Activated T-cell treated with anti-CD3 and anti-CD28 coated beads, Interleukin-2, amount 50 U/mL, for 4 hours (primary cell): ENCODE data around the gene DUSP10. TPM values are rescaled to one million over a fixed set of nuclear protein-coding genes. Genes with fewer than 3 reads are reported as not detected.

Experiments used
- ATAC-seq, 2 donors: fragments of 200-7000 bp; cut with Tn5 transposase; one replicate each; pipeline ENCODE4 v1.10.0; 2021
- DNase-seq: peaks from one replicate; pipeline ENCODE4 v3.0.0-alpha.2; 2020
- H3K27me3 Mint-ChIP-seq: one replicate; pipeline ENCODE4 v1.8.0; 2021; ENCODE audit warnings: low read depth, mixed read lengths
- H3K36me3 Mint-ChIP-seq: one replicate; pipeline ENCODE4 v1.8.0; 2022; ENCODE audit warnings: mixed read lengths; ENCODE audit not compliant: insufficient read depth
- H3K4me1 Mint-ChIP-seq: one replicate; pipeline ENCODE4 v1.8.0; 2021; ENCODE audit warnings: low read depth, mixed read lengths
- H3K4me3 Mint-ChIP-seq: one replicate; pipeline ENCODE4 v1.8.0; 2021; ENCODE audit warnings: mild to moderate bottlenecking, moderate library complexity, mixed read lengths
- H3K9me3 Mint-ChIP-seq: one replicate; pipeline ENCODE4 v1.8.0; 2021; ENCODE audit warnings: mixed read lengths
- total RNA-seq, 3 donors: library from RNA; stranded (reverse); gene quantifications; one replicate each; pipeline ENCODE4 v1.2.1, GENCODE V29; 2021

DUSP10 gene
- total RNA-seq, 3 donors from 2014 or later = 9.4 to 17.1 (median 12.4) TPM

GRCh38 chr1:221706876-221707582, 34.9 kb downstream of the DUSP10 start:
- no peak overlapping the region for H3K4me3 Mint-ChIP-seq
- no peaks in the 10 kb centered on the region for H3K27me3 Mint-ChIP-seq
- peaks cover 30% of the 10 kb centered on the region for H3K36me3 Mint-ChIP-seq
- DNase-seq = no peak
- peak in 1 of 2 donors; percentile 15 for ATAC-seq
- H3K9me3 Mint-ChIP-seq = no peaks in the 10 kb centered on the region
- peaks cover 48% of the 10 kb centered on the region for H3K4me1 Mint-ChIP-seq

DNA sequence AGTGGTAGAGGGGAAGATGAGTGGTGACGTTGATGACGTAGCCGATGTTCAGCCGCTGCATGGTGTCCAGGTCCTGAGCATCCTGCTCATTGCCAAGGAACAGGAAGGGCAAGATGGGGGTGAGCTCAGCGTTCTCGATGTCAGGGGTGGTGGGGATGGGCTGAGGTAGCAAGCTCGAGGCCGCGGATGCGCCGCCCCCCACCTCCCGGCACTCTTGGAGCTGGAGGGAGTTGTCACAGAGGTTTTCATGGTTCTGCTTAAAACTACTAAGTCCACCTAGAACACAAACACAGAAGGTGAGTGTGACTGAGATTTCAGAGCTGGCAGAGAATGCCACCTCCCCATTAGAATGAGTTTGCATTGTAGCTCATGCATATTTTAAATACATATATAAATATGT, 35.7 kb downstream of the DUSP10 start:
- no peak for DNase-seq
- Mint-ChIP-seq H3K4me3 (no peak overlapping the region), H3K9me3 (no peaks in the 10 kb centered on the region), H3K27me3 (no peaks in the 10 kb centered on the region), H3K4me1 (peaks cover 40% of the 10 kb centered on the region), H3K36me3 (peaks cover 35% of the 10 kb centered on the region)
- no peak for ATAC-seq

DNA sequence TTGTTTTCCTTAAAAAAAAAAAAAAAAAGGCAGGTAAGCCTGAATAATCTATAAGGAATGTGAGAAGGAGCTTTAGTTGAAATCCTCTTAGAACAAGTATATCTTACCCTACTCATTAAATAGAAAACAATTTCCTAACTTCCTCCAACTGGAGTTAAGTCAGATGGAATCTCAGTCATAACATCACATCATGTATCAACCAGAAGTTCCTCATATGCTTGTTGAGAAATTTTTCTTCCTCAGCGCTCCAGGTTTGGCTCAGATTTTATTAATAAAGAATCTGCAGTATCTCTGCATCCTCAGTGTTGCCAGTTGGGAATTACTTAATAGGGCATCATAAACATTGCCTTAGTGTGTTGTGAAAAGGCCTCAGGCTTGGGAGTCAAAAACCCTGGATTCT, 37.6 kb downstream of the DUSP10 start:
- no peak for ATAC-seq
- peaks cover 35% of the 10 kb centered on the region for H3K36me3 Mint-ChIP-seq

DNA sequence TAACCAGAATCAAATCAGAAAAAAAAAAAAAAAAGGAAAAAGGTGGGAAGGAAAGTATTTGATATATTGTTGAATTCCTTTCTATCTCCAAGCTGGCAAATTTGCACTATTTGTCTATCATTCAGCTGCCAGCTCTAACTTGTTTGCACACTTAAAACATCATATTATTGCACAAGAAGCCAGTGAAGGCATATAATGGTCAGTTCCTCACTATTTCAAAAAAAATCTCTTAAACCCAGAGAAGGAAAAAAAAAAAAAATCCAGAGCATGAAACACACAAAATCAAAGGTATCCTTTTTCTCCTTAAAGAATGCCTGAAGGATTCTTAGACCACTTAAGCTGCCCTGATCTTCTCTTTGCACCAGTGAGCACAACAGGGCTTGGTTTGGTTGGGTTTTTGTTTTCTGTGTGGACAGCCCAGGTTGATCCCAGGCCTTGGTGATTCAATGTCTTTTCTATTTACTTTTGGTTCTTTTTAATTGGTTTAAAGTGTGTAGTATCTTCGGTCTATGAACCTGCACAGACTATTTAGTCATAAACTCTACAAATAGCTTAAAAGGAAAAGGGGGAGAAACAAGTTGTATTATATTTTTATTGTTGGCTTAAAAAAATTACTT, 40.2 kb downstream of the DUSP10 start:
- DNase-seq (no peak), ATAC-seq (no peak)
- peaks cover 42% of the 10 kb centered on the region for H3K36me3 Mint-ChIP-seq
- H3K4me1 Mint-ChIP-seq = peaks cover 15% of the 10 kb centered on the region
- H3K9me3 Mint-ChIP-seq = no peaks in the 10 kb centered on the region
- H3K4me3 Mint-ChIP-seq = no peak overlapping the region
- H3K27me3 Mint-ChIP-seq = no peaks in the 10 kb centered on the region

More for the DNA sequence above, 37.6 kb downstream of the DUSP10 start:
- H3K4me1 Mint-ChIP-seq = peaks cover 26% of the 10 kb centered on the region
- H3K4me3 Mint-ChIP-seq = no peak overlapping the region
- H3K9me3 Mint-ChIP-seq = no peaks in the 10 kb centered on the region
- H3K27me3 Mint-ChIP-seq = no peaks in the 10 kb centered on the region
- DNase-seq = no peak

DNA sequence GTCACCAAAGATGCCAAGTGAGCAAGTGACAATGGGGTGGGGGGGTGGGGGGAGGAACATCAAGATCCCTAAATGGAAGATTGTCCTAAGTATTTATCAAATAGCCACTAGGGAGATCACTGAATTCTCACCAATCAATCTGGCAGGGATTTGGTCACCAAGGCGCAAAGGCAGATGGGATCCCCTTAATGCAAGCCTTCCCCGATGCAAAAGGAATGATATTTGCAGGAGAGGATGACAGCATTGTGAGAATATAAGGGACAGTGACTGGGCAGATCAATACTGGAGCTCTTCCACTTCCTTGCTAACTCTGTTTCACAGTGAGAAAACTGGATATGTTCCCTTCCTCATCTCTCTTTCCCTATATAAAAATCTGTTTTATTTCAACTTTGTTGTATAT, 40.9 kb downstream of the DUSP10 start:
- DNase-seq (no peak), ATAC-seq (no peak)
- no peaks in the 10 kb centered on the region for H3K27me3 Mint-ChIP-seq
- no peak overlapping the region for H3K4me3 Mint-ChIP-seq
- peaks cover 11% of the 10 kb centered on the region for H3K4me1 Mint-ChIP-seq
- no peaks in the 10 kb centered on the region for H3K9me3 Mint-ChIP-seq
- peaks cover 39% of the 10 kb centered on the region for H3K36me3 Mint-ChIP-seq

DNA sequence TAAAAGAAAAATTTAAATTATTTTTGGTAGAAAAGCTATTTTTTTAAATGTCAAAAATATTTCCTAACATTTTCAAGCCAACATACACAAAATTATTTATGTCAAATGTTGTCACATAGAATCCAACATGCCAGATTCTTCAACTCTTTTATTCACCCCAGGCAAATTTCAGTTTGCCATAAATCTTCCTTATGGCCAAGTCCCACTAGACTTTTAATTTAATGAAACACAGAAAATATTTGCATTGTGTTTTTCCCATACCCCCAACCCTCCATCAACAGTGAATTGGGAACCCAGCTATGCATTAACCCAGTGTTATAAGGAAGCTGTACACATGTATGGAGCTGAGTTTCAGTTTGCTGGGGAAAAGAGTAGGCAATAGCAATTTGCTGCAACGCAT, 41.4 kb downstream of the DUSP10 start:
- H3K36me3 Mint-ChIP-seq = peaks cover 35% of the 10 kb centered on the region
- H3K27me3 Mint-ChIP-seq = no peaks in the 10 kb centered on the region
- H3K4me3 Mint-ChIP-seq = no peak overlapping the region
- H3K9me3 Mint-ChIP-seq = no peaks in the 10 kb centered on the region
- H3K4me1 Mint-ChIP-seq = peaks cover 11% of the 10 kb centered on the region
- ATAC-seq (no peak), DNase-seq (no peak)

DNA sequence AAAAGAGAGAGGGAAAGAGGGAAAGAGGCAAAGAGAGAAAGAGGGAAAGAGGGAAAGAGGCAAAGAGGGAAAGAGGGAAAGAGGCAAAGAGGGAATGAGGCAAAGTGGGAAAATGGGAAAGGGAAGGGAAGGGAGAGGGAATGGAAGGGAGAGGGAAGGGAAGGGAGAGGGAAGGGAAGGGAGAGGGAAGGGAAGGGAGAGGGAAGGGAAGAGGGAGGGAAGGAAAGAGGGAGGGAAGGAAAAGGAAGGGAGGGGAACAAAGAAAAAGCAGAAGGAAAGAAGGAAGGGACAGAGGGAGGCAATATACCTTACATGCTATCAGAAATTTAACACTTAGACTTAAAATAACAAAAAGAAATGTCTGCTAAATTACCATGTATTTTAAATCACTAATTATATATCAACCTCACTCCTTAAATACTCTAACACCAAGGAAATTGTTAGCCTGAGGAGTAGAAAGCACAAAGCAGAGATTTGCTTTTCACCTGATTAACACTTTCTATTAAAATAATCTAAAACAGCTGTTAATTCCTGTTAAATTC, 41.8 kb downstream of the DUSP10 start:
- peaks cover 11% of the 10 kb centered on the region for H3K4me1 Mint-ChIP-seq
- no peak for ATAC-seq

GRCh38 chr1:221699577-221699976, 42.3 kb downstream of the DUSP10 start:
- Mint-ChIP-seq H3K4me1 (peaks cover 11% of the 10 kb centered on the region), H3K36me3 (peaks cover 29% of the 10 kb centered on the region), H3K27me3 (no peaks in the 10 kb centered on the region), H3K4me3 (no peak overlapping the region), H3K9me3 (no peaks in the 10 kb centered on the region)
- ATAC-seq = no peak
- DNase-seq = no peak

More for the DNA sequence above, 41.8 kb downstream of the DUSP10 start:
- DNase-seq = no peak
- Mint-ChIP-seq H3K36me3 (peaks cover 32% of the 10 kb centered on the region), H3K4me3 (no peak overlapping the region), H3K27me3 (no peaks in the 10 kb centered on the region), H3K9me3 (no peaks in the 10 kb centered on the region)

GRCh38 chr1:221698579-221699349, 43.1 kb downstream of the DUSP10 start:
- H3K4me1 Mint-ChIP-seq = peaks cover 11% of the 10 kb centered on the region
- ATAC-seq (no peak), DNase-seq (no peak)
- H3K4me3 Mint-ChIP-seq = no peak overlapping the region
- H3K36me3 Mint-ChIP-seq = peaks cover 23% of the 10 kb centered on the region
- peaks cover under 1% of the 10 kb centered on the region for H3K9me3 Mint-ChIP-seq
- H3K27me3 Mint-ChIP-seq = no peaks in the 10 kb centered on the region

- Mint-ChIP-seq H3K4me3 (no peak overlapping the region), H3K36me3 (peaks cover 17% of the 10 kb centered on the region)
- no peak for ATAC-seq
Observed at GRCh38 chr1:221697923-221698425, 43.9 kb downstream of the DUSP10 start.

GRCh38 chr1:221696718-221697461, 45.0 kb downstream of the DUSP10 start:
- ATAC-seq (no peak), DNase-seq (no peak)
- Mint-ChIP-seq H3K27me3 (no peaks in the 10 kb centered on the region), H3K36me3 (peaks cover 11% of the 10 kb centered on the region), H3K4me1 (peaks cover 13% of the 10 kb centered on the region), H3K4me3 (no peak overlapping the region), H3K9me3 (peaks cover 6% of the 10 kb centered on the region)

More at GRCh38 chr1:221697923-221698425, 43.9 kb downstream of the DUSP10 start:
- peaks cover 11% of the 10 kb centered on the region for H3K4me1 Mint-ChIP-seq
- peaks cover 6% of the 10 kb centered on the region for H3K9me3 Mint-ChIP-seq
- no peak for DNase-seq
- no peaks in the 10 kb centered on the region for H3K27me3 Mint-ChIP-seq

DNA sequence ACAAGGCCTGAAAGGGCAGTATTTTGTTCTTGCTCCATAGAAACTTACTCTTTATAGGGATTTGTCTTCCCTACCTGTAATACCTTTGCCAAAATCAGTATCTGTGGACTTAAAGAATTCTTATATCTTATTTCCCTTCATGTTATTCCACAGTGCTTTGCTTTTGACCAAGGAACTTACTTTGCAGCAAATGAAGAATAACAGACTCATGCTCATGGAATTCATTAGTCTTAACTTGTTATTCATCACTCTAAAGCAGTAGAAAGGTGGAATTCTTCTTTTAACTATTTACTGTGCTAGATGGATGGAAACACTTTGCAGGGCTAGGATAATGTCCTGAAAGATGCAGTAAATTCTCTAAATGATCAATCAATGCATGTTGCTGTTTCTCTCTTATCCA, 45.9 kb downstream of the DUSP10 start:
- ATAC-seq (no peak), DNase-seq (no peak)
- Mint-ChIP-seq H3K36me3 (peaks cover 6% of the 10 kb centered on the region), H3K9me3 (peaks cover 6% of the 10 kb centered on the region), H3K4me3 (no peak overlapping the region), H3K4me1 (peaks cover 13% of the 10 kb centered on the region), H3K27me3 (no peaks in the 10 kb centered on the region)

DNA sequence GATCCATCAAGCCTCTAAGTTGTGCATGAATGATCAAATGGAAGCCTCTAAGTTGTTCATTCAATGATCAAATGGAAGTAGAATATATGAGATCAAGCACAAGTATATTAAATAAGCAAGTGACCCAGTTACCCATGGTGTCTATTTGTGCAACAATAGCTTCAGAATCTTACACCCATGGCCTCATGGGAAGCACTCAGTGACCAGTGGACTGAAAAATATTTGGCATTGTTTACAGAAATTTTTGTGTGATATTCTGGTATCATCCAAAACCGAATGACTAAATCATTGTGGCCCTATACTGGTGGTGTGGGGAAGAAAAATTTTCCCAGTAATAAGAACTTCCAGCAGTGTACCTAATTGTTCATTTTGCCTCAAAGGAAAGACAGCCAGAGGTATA, 46.6 kb downstream of the DUSP10 start:
- H3K4me3 Mint-ChIP-seq = no peak overlapping the region
- DNase-seq = no peak
- no peak for ATAC-seq
- peaks cover 6% of the 10 kb centered on the region for H3K9me3 Mint-ChIP-seq
- no peaks in the 10 kb centered on the region for H3K27me3 Mint-ChIP-seq
- H3K4me1 Mint-ChIP-seq = peaks cover 13% of the 10 kb centered on the region
- peaks cover 6% of the 10 kb centered on the region for H3K36me3 Mint-ChIP-seq

DNA sequence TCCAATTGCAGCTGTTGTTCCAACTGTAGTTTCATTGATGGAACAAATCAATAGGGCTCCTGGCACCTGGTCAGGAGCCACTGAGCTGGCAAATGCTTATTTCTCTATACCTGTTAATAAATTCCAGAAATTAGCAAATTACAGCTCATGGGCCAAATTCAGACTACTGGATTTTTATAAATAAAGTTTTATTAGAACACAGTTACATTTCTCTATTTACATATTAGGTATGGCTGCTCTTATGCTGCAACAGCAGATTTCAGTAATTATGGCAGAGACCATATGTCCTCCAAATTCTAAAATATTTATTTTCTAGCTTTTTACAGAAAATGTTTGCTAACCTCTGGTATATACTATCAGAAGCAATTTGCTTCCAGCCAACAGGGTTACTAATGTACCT, 47.8 kb downstream of the DUSP10 start:
- no peak for ATAC-seq
- H3K4me1 Mint-ChIP-seq = peaks cover 15% of the 10 kb centered on the region
- no peaks in the 10 kb centered on the region for H3K27me3 Mint-ChIP-seq
- H3K4me3 Mint-ChIP-seq = no peak overlapping the region
- DNase-seq = no peak
- peaks cover 5% of the 10 kb centered on the region for H3K36me3 Mint-ChIP-seq
- H3K9me3 Mint-ChIP-seq = peaks cover 6% of the 10 kb centered on the region
